Measurements from ENCODE around the gene STAP2.
"Not testable (repeated sequence)": the region's sequence is repeated elsewhere in the genome, so short reads cannot be mapped to it uniquely, and the experiment has no call there.

STAP2 gene

DNA sequence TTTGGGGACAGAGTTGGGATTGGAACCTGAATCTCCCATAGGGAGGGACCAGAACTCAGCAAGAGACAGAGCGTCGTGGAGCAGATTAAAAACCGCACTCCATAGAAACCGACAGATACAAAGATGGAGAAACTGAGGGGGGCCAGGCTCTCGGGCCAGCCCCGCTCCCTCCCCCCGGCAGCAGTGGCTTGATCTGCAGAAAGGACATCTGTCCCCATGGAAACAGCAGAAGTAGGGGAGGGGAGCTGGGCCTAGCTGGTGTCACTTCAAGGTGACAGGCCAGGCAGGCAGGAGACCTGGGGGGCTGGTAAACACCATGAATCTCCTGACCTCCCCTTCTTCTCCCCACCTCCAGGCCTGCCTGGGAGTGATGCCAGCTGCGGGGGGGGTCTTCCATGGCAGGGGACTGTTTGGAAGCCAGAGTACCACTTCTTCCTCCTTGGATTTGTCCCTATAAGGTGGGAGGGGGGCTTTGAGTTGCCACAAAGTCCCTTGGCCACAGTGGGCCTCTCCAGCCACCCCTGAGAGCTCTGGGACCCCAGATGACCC, 47.4 kb downstream of the STAP2 start:
- Histone ChIP-seq H3K9ac (ENCODE audit: low read depth, low read length) (no peak overlapping the region), H3K9me3 (ENCODE audit: control insufficient read depth, insufficient read depth, low read length) (no peaks in the 10 kb centered on the region), H3K27ac (ENCODE audit: low read depth, low read length) (no peak overlapping the region), H3K4me3 (ENCODE audit: low read depth, low read length) (no peak overlapping the region), H3K36me3 (ENCODE audit: control insufficient read depth, insufficient read depth, low read length) (no peaks in the 10 kb centered on the region), H3K27me3 (ENCODE audit: control insufficient read depth, insufficient read depth, low read length) (no peaks in the 10 kb centered on the region), H3K4me1 (ENCODE audit: control insufficient read depth, insufficient read depth, low read length) (no peaks in the 10 kb centered on the region)

DNA sequence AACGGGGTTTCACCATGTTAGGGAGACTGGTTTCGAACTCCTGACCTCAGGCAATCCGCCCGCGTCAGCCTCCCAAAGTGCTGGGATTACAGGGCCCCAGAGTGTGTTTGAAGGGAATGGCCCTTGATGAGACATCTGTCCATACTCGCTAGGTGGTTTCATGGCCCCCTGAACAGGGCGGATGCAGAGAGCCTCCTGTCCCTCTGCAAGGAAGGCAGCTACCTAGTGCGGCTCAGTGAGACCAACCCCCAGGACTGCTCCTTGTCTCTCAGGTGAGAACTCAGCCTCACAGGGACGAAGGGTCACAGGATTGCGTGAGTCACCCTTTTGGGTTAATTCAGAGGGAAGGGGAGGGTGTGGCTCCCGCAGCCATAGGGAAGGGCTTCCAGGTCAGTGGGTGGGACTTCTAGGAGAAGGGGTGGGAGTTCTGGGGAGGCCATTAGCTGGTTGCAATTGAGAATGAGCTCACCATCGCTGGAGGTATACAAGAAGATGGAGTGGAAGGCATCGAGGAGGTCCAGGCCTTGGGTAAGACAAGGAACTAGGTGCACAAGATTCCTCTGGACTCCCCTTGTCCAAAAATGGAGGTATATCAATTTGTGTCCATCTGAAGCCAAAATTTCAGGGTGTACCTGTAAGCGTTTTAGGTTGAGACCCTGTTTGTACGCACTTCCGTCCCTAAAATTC, 50.4 kb downstream of the STAP2 start:
- Histone ChIP-seq H3K27me3 (ENCODE audit: control insufficient read depth, insufficient read depth, low read length) (no peaks in the 10 kb centered on the region), H3K9ac (ENCODE audit: low read depth, low read length) (no peak overlapping the region), H3K9me3 (ENCODE audit: control insufficient read depth, insufficient read depth, low read length) (no peaks in the 10 kb centered on the region), H3K4me3 (ENCODE audit: low read depth, low read length) (no peak overlapping the region), H3K27ac (ENCODE audit: low read depth, low read length) (no peak overlapping the region), H3K36me3 (ENCODE audit: control insufficient read depth, insufficient read depth, low read length) (no peaks in the 10 kb centered on the region), H3K4me1 (ENCODE audit: control insufficient read depth, insufficient read depth, low read length) (no peaks in the 10 kb centered on the region)

- H3K9ac ChIP-seq (ENCODE audit: low read depth, low read length); H3K36me3 ChIP-seq (ENCODE audit: control insufficient read depth, insufficient read depth, low read length); H3K27ac ChIP-seq (ENCODE audit: low read depth, low read length); H3K4me3 ChIP-seq (ENCODE audit: low read depth, low read length); H3K4me1 ChIP-seq (ENCODE audit: control insufficient read depth, insufficient read depth, low read length); H3K9me3 ChIP-seq (ENCODE audit: control insufficient read depth, insufficient read depth, low read length): not testable (repeated sequence)
- H3K27me3 ChIP-seq (ENCODE audit: control insufficient read depth, insufficient read depth, low read length) = peaks cover 14% of the 10 kb centered on the region
Observed at GRCh38 chr19:4286141-4286540, 52.5 kb downstream of the STAP2 start.

DNA sequence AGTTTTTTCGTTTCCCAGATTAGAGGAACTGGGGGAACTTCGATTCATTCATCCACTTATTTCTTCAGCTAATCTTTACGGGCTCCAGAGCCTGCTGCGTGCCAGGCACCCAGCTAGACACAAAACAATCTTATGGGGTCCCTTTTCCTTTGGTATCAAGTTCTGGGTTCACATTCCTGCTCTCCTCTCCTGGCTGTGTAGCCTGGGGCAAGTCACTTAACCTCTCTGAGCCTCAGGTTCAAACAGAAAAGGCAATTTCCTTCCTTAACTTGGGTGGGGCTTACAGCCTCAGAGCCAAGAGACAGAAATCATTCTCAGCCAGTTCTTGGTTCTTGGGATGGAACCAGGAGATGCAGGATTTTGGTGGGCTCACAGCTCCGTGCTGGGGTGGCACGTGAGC, 53.7 kb downstream of the STAP2 start:
- Histone ChIP-seq H3K9me3 (ENCODE audit: control insufficient read depth, insufficient read depth, low read length) (no peaks in the 10 kb centered on the region), H3K27me3 (ENCODE audit: control insufficient read depth, insufficient read depth, low read length) (peaks cover 26% of the 10 kb centered on the region), H3K36me3 (ENCODE audit: control insufficient read depth, insufficient read depth, low read length) (no peaks in the 10 kb centered on the region), H3K4me3 (ENCODE audit: low read depth, low read length) (peak overlapping the region; percentile 30; the same call in 1 of the 2 replicates), H3K4me1 (ENCODE audit: control insufficient read depth, insufficient read depth, low read length) (no peaks in the 10 kb centered on the region), H3K27ac (ENCODE audit: low read depth, low read length) (no peak overlapping the region), H3K9ac (ENCODE audit: low read depth, low read length) (no peak overlapping the region)

GRCh38 chr19:4284176-4284958, 54.3 kb downstream of the STAP2 start:
- Histone ChIP-seq H3K4me1 (ENCODE audit: control insufficient read depth, insufficient read depth, low read length) (no peaks in the 10 kb centered on the region), H3K27me3 (ENCODE audit: control insufficient read depth, insufficient read depth, low read length) (peaks cover 32% of the 10 kb centered on the region), H3K36me3 (ENCODE audit: control insufficient read depth, insufficient read depth, low read length) (no peaks in the 10 kb centered on the region), H3K27ac (ENCODE audit: low read depth, low read length) (no peak overlapping the region), H3K4me3 (ENCODE audit: low read depth, low read length) (peak overlapping the region; percentile 34; the same call in 1 of the 2 replicates), H3K9ac (ENCODE audit: low read depth, low read length) (no peak overlapping the region), H3K9me3 (ENCODE audit: control insufficient read depth, insufficient read depth, low read length) (no peaks in the 10 kb centered on the region)

GRCh38 chr19:4279530-4280422, 58.9 kb downstream of the STAP2 start:
- H3K4me3 ChIP-seq (ENCODE audit: low read depth, low read length) = peak overlapping the region; percentile 72
- no peak overlapping the region for H3K9ac ChIP-seq (ENCODE audit: low read depth, low read length)
- H3K27ac ChIP-seq (ENCODE audit: low read depth, low read length) = no peak overlapping the region
- H3K4me1 ChIP-seq (ENCODE audit: control insufficient read depth, insufficient read depth, low read length) = no peaks in the 10 kb centered on the region
- no peaks in the 10 kb centered on the region for H3K9me3 ChIP-seq (ENCODE audit: control insufficient read depth, insufficient read depth, low read length)
- peaks cover 40% of the 10 kb centered on the region for H3K27me3 ChIP-seq (ENCODE audit: control insufficient read depth, insufficient read depth, low read length)
- no peaks in the 10 kb centered on the region for H3K36me3 ChIP-seq (ENCODE audit: control insufficient read depth, insufficient read depth, low read length)

GRCh38 chr19:4279267-4279529, 59.4 kb downstream of the STAP2 start:
- Histone ChIP-seq H3K4me3 (ENCODE audit: low read depth, low read length) (peak overlapping the region; percentile 72), H3K27me3 (ENCODE audit: control insufficient read depth, insufficient read depth, low read length) (peaks cover 40% of the 10 kb centered on the region), H3K9ac (ENCODE audit: low read depth, low read length) (no peak overlapping the region), H3K27ac (ENCODE audit: low read depth, low read length) (no peak overlapping the region), H3K4me1 (ENCODE audit: control insufficient read depth, insufficient read depth, low read length) (no peaks in the 10 kb centered on the region), H3K9me3 (ENCODE audit: control insufficient read depth, insufficient read depth, low read length) (no peaks in the 10 kb centered on the region), H3K36me3 (ENCODE audit: control insufficient read depth, insufficient read depth, low read length) (no peaks in the 10 kb centered on the region)

DNA sequence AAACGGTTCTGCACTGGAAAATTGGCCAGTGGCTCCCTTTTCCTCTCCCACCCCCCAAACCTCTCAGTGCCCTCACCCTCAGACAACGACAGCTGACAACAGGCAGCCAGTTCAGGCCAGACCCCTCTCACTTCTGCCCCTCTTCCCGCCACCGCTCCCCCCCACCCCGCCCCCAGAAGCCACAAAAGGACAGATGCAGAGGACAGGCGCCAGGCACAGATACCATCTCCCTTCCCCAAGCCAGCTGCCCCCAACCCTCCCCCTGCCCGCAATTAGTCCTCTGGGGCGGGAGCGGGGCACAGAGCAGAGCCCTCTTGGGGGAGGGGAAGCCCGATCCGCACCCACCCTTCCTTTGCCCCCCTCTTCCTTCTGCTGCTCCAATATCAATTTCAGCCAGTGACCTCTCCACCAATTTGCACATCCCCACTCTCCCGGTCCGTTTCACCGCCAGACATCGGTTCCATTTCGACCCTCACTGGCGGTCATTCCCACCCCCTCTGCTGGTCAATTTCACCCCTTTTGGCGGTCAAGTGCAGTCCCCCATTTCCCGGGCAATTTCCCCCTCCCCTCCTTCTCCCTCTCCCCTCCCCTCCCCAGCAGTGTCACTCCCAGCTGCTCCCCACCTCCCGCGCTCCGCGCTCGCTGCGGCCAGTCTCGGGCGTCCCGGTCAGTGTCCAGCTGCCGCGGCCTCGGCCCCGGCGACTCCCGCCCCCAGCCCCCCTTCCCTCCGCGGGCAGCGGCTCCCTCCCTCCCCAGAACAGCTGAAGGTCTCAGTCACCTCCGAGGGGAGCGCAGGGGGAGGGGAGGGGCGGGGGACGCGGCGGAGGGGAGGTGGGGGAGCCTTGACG, 60.0 kb downstream of the STAP2 start, which contains the start of gene SHD:
TSS of gene SHD (plus strand) at position 848 of the 848 bp plus-strand sequence. CDS start 798 bp downstream, outside the sequence.
- Histone ChIP-seq H3K9me3 (ENCODE audit: control insufficient read depth, insufficient read depth, low read length) (no peaks in the 10 kb centered on the region), H3K9ac (ENCODE audit: low read depth, low read length) (no peak within 1 kb of the TSS), H3K36me3 (ENCODE audit: control insufficient read depth, insufficient read depth, low read length) (no peaks in the 10 kb centered on the region), H3K27me3 (ENCODE audit: control insufficient read depth, insufficient read depth, low read length) (peaks cover 40% of the 10 kb centered on the region), H3K4me3 (ENCODE audit: low read depth, low read length) (peak within 1 kb of the TSS; percentile 77), H3K27ac (ENCODE audit: low read depth, low read length) (no peak within 1 kb of the TSS), H3K4me1 (ENCODE audit: control insufficient read depth, insufficient read depth, low read length) (no peaks in the 10 kb centered on the region)

DNA sequence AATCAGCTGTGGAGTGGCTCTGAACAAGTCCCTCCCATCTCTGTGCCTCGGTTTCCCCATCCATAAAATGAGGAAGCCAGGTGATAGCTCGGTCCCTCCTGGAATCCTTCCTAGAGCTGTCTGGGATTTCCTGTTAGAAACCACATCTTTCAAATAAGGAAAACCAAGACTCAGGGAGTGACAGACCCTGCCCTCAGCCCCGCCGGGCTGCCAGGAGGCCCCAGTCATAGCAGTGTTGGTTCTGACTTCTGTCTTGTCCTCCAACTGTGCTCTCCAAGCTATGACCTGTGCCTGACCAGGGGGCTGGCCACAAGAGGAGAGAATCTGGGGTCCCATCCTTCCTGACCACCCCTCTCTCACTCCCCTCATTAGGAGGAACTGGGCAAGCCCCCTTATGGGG, 60.6 kb downstream of the STAP2 start:
- no peaks in the 10 kb centered on the region for H3K36me3 ChIP-seq (ENCODE audit: control insufficient read depth, insufficient read depth, low read length)
- H3K27me3 ChIP-seq (ENCODE audit: control insufficient read depth, insufficient read depth, low read length) = peaks cover 38% of the 10 kb centered on the region
- H3K4me3 ChIP-seq (ENCODE audit: low read depth, low read length) = no peak overlapping the region
- no peak overlapping the region for H3K9ac ChIP-seq (ENCODE audit: low read depth, low read length)
- no peaks in the 10 kb centered on the region for H3K4me1 ChIP-seq (ENCODE audit: control insufficient read depth, insufficient read depth, low read length)
- H3K9me3 ChIP-seq (ENCODE audit: control insufficient read depth, insufficient read depth, low read length) = no peaks in the 10 kb centered on the region
- no peak overlapping the region for H3K27ac ChIP-seq (ENCODE audit: low read depth, low read length)

- no peaks in the 10 kb centered on the region for H3K9me3 ChIP-seq (ENCODE audit: control insufficient read depth, insufficient read depth, low read length)
- H3K27ac ChIP-seq (ENCODE audit: low read depth, low read length) = no peak overlapping the region
- H3K36me3 ChIP-seq (ENCODE audit: control insufficient read depth, insufficient read depth, low read length) = no peaks in the 10 kb centered on the region
- H3K4me1 ChIP-seq (ENCODE audit: control insufficient read depth, insufficient read depth, low read length) = no peaks in the 10 kb centered on the region
- H3K27me3 ChIP-seq (ENCODE audit: control insufficient read depth, insufficient read depth, low read length) = peaks cover 33% of the 10 kb centered on the region
- no peak overlapping the region for H3K4me3 ChIP-seq (ENCODE audit: low read depth, low read length)
- no peak overlapping the region for H3K9ac ChIP-seq (ENCODE audit: low read depth, low read length)
Observed at GRCh38 chr19:4277191-4277696, 61.4 kb downstream of the STAP2 start.

Measured in HUES48 (cell line).